ENCODE results near the gene GNAL. TPM values are rescaled to one million over a fixed set of nuclear protein-coding genes. Genes with fewer than 3 reads are reported as not detected.

Gene GNAL
- total and polyA plus RNA-seq, 2 donors from 2014 or later, result 1.8 to 9.7 TPM

DNA sequence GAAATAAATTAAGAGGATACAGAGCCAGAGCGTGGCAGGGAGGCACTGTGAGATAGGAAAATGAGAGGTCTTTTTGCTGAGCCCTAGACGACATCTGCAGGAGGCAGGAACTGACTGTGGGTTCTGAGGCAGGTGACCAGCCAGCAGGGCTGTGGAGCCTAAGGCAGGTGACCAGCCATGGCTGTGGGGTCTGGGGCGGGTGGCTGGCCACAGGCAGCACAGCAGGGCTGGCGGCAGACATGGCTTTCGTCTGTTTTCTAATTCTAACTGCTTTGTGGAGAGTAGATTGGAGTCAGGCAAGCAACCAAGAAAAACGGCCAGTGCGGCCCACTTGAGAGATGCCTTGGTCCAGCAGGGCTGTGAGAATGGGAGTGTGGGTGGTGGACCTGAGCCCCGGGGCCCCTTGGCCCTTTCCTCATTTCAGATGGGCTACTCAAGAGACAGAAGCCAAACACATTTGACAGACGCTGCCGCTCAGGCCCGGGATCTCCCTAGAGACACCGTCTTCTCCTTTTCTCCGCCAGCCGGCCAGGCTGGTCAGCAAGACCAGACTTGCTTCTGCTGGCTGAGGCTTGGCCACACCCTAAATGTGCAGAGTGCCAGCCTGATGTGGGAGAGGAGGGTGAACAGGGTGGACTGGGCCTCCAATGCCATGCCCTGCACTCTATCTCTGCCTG, 19.7 kb upstream of the GNAL start:
- Histone ChIP-seq H3K4me1 (ENCODE audit: control insufficient read depth in 2 of 3, insufficient read depth in 2 of 3, low read depth in 1 of 3, low read length in 3 of 3) (no peaks in the 10 kb centered on the region), H3K36me3 (ENCODE audit: control insufficient read depth in 2 of 3, insufficient read depth in 3 of 3, low read length in 3 of 3) (no peaks in the 10 kb centered on the region), H3K27me3 (ENCODE audit: control insufficient read depth, insufficient read depth, low read length) (no peaks in the 10 kb centered on the region), H3K9me3 (ENCODE audit: control insufficient read depth in 2 of 3, insufficient read depth in 1 of 3, low read length in 3 of 3) (no peaks in the 10 kb centered on the region), H3K27ac (ENCODE audit: low read depth in 2 of 2, low read length in 2 of 2) (no peak overlapping the region), H3K9ac (ENCODE audit: low read length in 3 of 3) (no peak overlapping the region), H3K4me3 (ENCODE audit: low read length in 3 of 3) (no peak overlapping the region)
- intact Hi-C loops (cut with DNase I), result no loop called here
- no peak for DNase-seq
- TF ChIP-seq, protein P1, sequence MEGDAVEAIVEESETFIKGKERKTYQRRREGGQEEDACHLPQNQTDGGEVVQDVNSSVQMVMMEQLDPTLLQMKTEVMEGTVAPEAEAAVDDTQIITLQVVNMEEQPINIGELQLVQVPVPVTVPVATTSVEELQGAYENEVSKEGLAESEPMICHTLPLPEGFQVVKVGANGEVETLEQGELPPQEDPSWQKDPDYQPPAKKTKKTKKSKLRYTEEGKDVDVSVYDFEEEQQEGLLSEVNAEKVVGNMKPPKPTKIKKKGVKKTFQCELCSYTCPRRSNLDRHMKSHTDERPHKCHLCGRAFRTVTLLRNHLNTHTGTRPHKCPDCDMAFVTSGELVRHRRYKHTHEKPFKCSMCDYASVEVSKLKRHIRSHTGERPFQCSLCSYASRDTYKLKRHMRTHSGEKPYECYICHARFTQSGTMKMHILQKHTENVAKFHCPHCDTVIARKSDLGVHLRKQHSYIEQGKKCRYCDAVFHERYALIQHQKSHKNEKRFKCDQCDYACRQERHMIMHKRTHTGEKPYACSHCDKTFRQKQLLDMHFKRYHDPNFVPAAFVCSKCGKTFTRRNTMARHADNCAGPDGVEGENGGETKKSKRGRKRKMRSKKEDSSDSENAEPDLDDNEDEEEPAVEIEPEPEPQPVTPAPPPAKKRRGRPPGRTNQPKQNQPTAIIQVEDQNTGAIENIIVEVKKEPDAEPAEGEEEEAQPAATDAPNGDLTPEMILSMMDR (IDR thresholded peaks at IDR 0.05; ENCODE audit: borderline replicate concordance, extremely low read depth, insufficient read depth), result no peak
- FAIRE-seq, result no peak

GRCh38 chr18:11669948-11670275, 19.2 kb upstream of the GNAL start:
- Histone ChIP-seq H3K9me3 (ENCODE audit: control insufficient read depth in 2 of 3, insufficient read depth in 1 of 3, low read length in 3 of 3) (no peaks in the 10 kb centered on the region), H3K27me3 (ENCODE audit: control insufficient read depth, insufficient read depth, low read length) (no peaks in the 10 kb centered on the region), H3K4me3 (ENCODE audit: low read length in 3 of 3) (no peak overlapping the region), H3K27ac (ENCODE audit: low read depth in 2 of 2, low read length in 2 of 2) (no peak overlapping the region), H3K36me3 (ENCODE audit: control insufficient read depth in 2 of 3, insufficient read depth in 3 of 3, low read length in 3 of 3) (no peaks in the 10 kb centered on the region), H3K4me1 (ENCODE audit: control insufficient read depth in 2 of 3, insufficient read depth in 2 of 3, low read depth in 1 of 3, low read length in 3 of 3) (no peaks in the 10 kb centered on the region), H3K9ac (ENCODE audit: low read length in 3 of 3) (no peak overlapping the region)
- intact Hi-C loops (cut with DNase I), result no loop called here
- TF ChIP-seq, protein P1 (IDR thresholded peaks at IDR 0.05; ENCODE audit: borderline replicate concordance, extremely low read depth, insufficient read depth), result no peak
- DNase-seq, result peak in 4 of 5 donors; percentile 25 to 55 (median 33)
- no peak for FAIRE-seq

DNA sequence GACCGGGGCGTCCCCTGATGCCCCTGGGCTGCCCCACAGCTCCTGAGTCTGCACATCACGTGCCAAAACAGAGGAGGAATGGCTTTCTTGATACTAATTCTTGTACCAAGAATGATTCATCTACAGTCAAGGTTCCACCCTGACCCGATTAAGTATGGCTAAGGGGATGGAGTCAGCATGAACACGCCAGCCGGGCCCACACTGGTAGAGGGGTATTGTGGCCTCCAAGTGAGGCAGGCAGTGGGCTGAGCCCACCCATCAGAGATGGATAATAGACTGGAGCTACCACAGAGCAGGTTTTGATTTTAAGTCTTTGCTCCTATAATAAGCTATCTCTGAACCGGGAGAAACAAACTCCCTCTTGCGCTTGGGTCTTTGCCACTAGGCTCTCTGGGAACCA, 17.9 kb upstream of the GNAL start:
- no peak overlapping the region for H3K27ac ChIP-seq (ENCODE audit: low read depth in 2 of 2, low read length in 2 of 2)
- intact Hi-C loops (cut with DNase I), result no loop called here
- FAIRE-seq, result no peak
- H3K9ac ChIP-seq (ENCODE audit: low read length in 3 of 3), result no peak overlapping the region
- no peaks in the 10 kb centered on the region for H3K36me3 ChIP-seq (ENCODE audit: control insufficient read depth in 2 of 3, insufficient read depth in 3 of 3, low read length in 3 of 3)
- TF ChIP-seq, protein P1 (IDR thresholded peaks at IDR 0.05; ENCODE audit: borderline replicate concordance, extremely low read depth, insufficient read depth), result no peak
- no peak for DNase-seq
- no peaks in the 10 kb centered on the region for H3K4me1 ChIP-seq (ENCODE audit: control insufficient read depth in 2 of 3, insufficient read depth in 2 of 3, low read depth in 1 of 3, low read length in 3 of 3)
- no peaks in the 10 kb centered on the region for H3K27me3 ChIP-seq (ENCODE audit: control insufficient read depth, insufficient read depth, low read length)
- H3K9me3 ChIP-seq (ENCODE audit: control insufficient read depth in 2 of 3, insufficient read depth in 1 of 3, low read length in 3 of 3), result no peaks in the 10 kb centered on the region
- no peak overlapping the region for H3K4me3 ChIP-seq (ENCODE audit: low read length in 3 of 3)

- no peak overlapping the region for H3K27ac ChIP-seq (ENCODE audit: low read depth in 2 of 2, low read length in 2 of 2)
- H3K9me3 ChIP-seq (ENCODE audit: control insufficient read depth in 2 of 3, insufficient read depth in 1 of 3, low read length in 3 of 3), result no peaks in the 10 kb centered on the region
- FAIRE-seq (no peak), DNase-seq (no peak)
- TF ChIP-seq, protein P1 (IDR thresholded peaks at IDR 0.05; ENCODE audit: borderline replicate concordance, extremely low read depth, insufficient read depth), result no peak
- intact Hi-C loops (cut with DNase I), result no loop called here
- H3K4me3 ChIP-seq (ENCODE audit: low read length in 3 of 3), result no peak overlapping the region
- no peaks in the 10 kb centered on the region for H3K36me3 ChIP-seq (ENCODE audit: control insufficient read depth in 2 of 3, insufficient read depth in 3 of 3, low read length in 3 of 3)
- no peak overlapping the region for H3K9ac ChIP-seq (ENCODE audit: low read length in 3 of 3)
- H3K27me3 ChIP-seq (ENCODE audit: control insufficient read depth, insufficient read depth, low read length), result no peaks in the 10 kb centered on the region
- no peaks in the 10 kb centered on the region for H3K4me1 ChIP-seq (ENCODE audit: control insufficient read depth in 2 of 3, insufficient read depth in 2 of 3, low read depth in 1 of 3, low read length in 3 of 3)
These were observed 16.9 kb upstream of the GNAL start for GRCh38 chr18:11672198-11672597.

All from kidney (tissue), 14 donors.